ENCODE results near the gene L3MBTL4. TPM values are rescaled to one million over a fixed set of nuclear protein-coding genes. Genes with fewer than 3 reads are reported as not detected.

Gene L3MBTL4
- total and polyA plus RNA-seq, 4 donors: 3.9 to 11.5 (median 6.5) TPM

GRCh38 chr18:5951515-5952091, 463.1 kb downstream of the L3MBTL4 start:
- H3K36me3 ChIP-seq (ENCODE audit: control insufficient read depth, insufficient read depth, low read length): no peaks in the 10 kb centered on the region
- H3K9me3 ChIP-seq (ENCODE audit: control insufficient read depth, insufficient read depth, low read length): no peaks in the 10 kb centered on the region
- H3K27me3 ChIP-seq (ENCODE audit: control insufficient read depth, insufficient read depth, low read length): no peaks in the 10 kb centered on the region
- peak in 1 of 6 donors; percentile 35 for DNase-seq (ENCODE audit: low read depth in 4 of 6, low spot score in 6 of 6)
- WGBS (ENCODE audit: insufficient coverage): 100% methylated on average over 2 of the region's 4 CpGs
- no peak overlapping the region for H3K4me3 ChIP-seq (ENCODE audit: low read depth, low read length)
- H3K27ac ChIP-seq (ENCODE audit: low read depth, low read length): no peak overlapping the region
- H3K4me1 ChIP-seq (ENCODE audit: control insufficient read depth, insufficient read depth, low read length): no peaks in the 10 kb centered on the region

GRCh38 chr18:5948781-5949180, 465.9 kb downstream of the L3MBTL4 start:
- no peak for DNase-seq (ENCODE audit: low read depth in 4 of 6, low spot score in 6 of 6)
- Histone ChIP-seq H3K4me1 (ENCODE audit: control insufficient read depth, insufficient read depth, low read length) (peaks cover under 1% of the 10 kb centered on the region), H3K36me3 (ENCODE audit: control insufficient read depth, insufficient read depth, low read length) (no peaks in the 10 kb centered on the region), H3K4me3 (ENCODE audit: low read depth, low read length) (no peak overlapping the region), H3K27ac (ENCODE audit: low read depth, low read length) (no peak overlapping the region), H3K9me3 (ENCODE audit: control insufficient read depth, insufficient read depth, low read length) (no peaks in the 10 kb centered on the region), H3K27me3 (ENCODE audit: control insufficient read depth, insufficient read depth, low read length) (no peaks in the 10 kb centered on the region)
- WGBS (ENCODE audit: insufficient coverage): no CpG with 5 or more reads among the region's 1 CpG

- Histone ChIP-seq H3K4me1 (ENCODE audit: control insufficient read depth, insufficient read depth, low read length) (peaks cover 6% of the 10 kb centered on the region), H3K36me3 (ENCODE audit: control insufficient read depth, insufficient read depth, low read length) (no peaks in the 10 kb centered on the region), H3K9me3 (ENCODE audit: control insufficient read depth, insufficient read depth, low read length) (no peaks in the 10 kb centered on the region), H3K4me3 (ENCODE audit: low read depth, low read length) (no peak overlapping the region), H3K27ac (ENCODE audit: low read depth, low read length) (no peak overlapping the region), H3K27me3 (ENCODE audit: control insufficient read depth, insufficient read depth, low read length) (no peaks in the 10 kb centered on the region)
- no CpG with 5 or more reads among the region's 2 CpGs for WGBS (ENCODE audit: insufficient coverage)
- DNase-seq (ENCODE audit: low read depth in 4 of 6, low spot score in 6 of 6): peak in 1 of 6 donors; percentile 76
These were observed 466.5 kb downstream of the L3MBTL4 start for GRCh38 chr18:5948237-5948636.

GRCh38 chr18:5944448-5944847, 470.3 kb downstream of the L3MBTL4 start:
- Histone ChIP-seq H3K4me3 (ENCODE audit: low read depth, low read length) (no peak overlapping the region), H3K4me1 (ENCODE audit: control insufficient read depth, insufficient read depth, low read length) (peaks cover 15% of the 10 kb centered on the region), H3K9me3 (ENCODE audit: control insufficient read depth, insufficient read depth, low read length) (no peaks in the 10 kb centered on the region), H3K36me3 (ENCODE audit: control insufficient read depth, insufficient read depth, low read length) (no peaks in the 10 kb centered on the region), H3K27me3 (ENCODE audit: control insufficient read depth, insufficient read depth, low read length) (no peaks in the 10 kb centered on the region), H3K27ac (ENCODE audit: low read depth, low read length) (no peak overlapping the region)
- DNase-seq (ENCODE audit: low read depth in 4 of 6, low spot score in 6 of 6): no peak
- no CpG with 5 or more reads among the region's 3 CpGs for WGBS (ENCODE audit: insufficient coverage)

GRCh38 chr18:5943514-5943913, 471.2 kb downstream of the L3MBTL4 start:
- H3K36me3 ChIP-seq (ENCODE audit: control insufficient read depth, insufficient read depth, low read length): no peaks in the 10 kb centered on the region
- peaks cover 15% of the 10 kb centered on the region for H3K4me1 ChIP-seq (ENCODE audit: control insufficient read depth, insufficient read depth, low read length)
- DNase-seq (ENCODE audit: low read depth in 4 of 6, low spot score in 6 of 6): peak in 2 of 6 donors; percentile 59 to 72
- H3K4me3 ChIP-seq (ENCODE audit: low read depth, low read length): no peak overlapping the region
- no peaks in the 10 kb centered on the region for H3K9me3 ChIP-seq (ENCODE audit: control insufficient read depth, insufficient read depth, low read length)
- WGBS (ENCODE audit: insufficient coverage): 72% methylated on average over 4 of the region's 5 CpGs
- no peak overlapping the region for H3K27ac ChIP-seq (ENCODE audit: low read depth, low read length)
- H3K27me3 ChIP-seq (ENCODE audit: control insufficient read depth, insufficient read depth, low read length): no peaks in the 10 kb centered on the region

- DNase-seq (ENCODE audit: low read depth in 4 of 6, low spot score in 6 of 6): peak in 1 of 6 donors; percentile 13
- H3K4me3 ChIP-seq (ENCODE audit: low read depth, low read length): no peak overlapping the region
- WGBS (ENCODE audit: insufficient coverage): 28% methylated on average over 5 of the region's 6 CpGs
These were observed 472.1 kb downstream of the L3MBTL4 start for GRCh38 chr18:5942591-5942990.

GRCh38 chr18:5941890-5942289, 472.8 kb downstream of the L3MBTL4 start:
- Histone ChIP-seq H3K36me3 (ENCODE audit: control insufficient read depth, insufficient read depth, low read length) (no peaks in the 10 kb centered on the region), H3K9me3 (ENCODE audit: control insufficient read depth, insufficient read depth, low read length) (no peaks in the 10 kb centered on the region), H3K4me3 (ENCODE audit: low read depth, low read length) (no peak overlapping the region), H3K4me1 (ENCODE audit: control insufficient read depth, insufficient read depth, low read length) (peaks cover 15% of the 10 kb centered on the region), H3K27me3 (ENCODE audit: control insufficient read depth, insufficient read depth, low read length) (no peaks in the 10 kb centered on the region), H3K27ac (ENCODE audit: low read depth, low read length) (no peak overlapping the region)
- DNase-seq (ENCODE audit: low read depth in 4 of 6, low spot score in 6 of 6): peak; percentile 44 to 86 (median 58)
- 17% methylated on average over 1 of the region's 3 CpGs for WGBS (ENCODE audit: insufficient coverage)

More at GRCh38 chr18:5942591-5942990, 472.1 kb downstream of the L3MBTL4 start:
- Histone ChIP-seq H3K27me3 (ENCODE audit: control insufficient read depth, insufficient read depth, low read length) (no peaks in the 10 kb centered on the region), H3K36me3 (ENCODE audit: control insufficient read depth, insufficient read depth, low read length) (no peaks in the 10 kb centered on the region), H3K9me3 (ENCODE audit: control insufficient read depth, insufficient read depth, low read length) (no peaks in the 10 kb centered on the region), H3K4me1 (ENCODE audit: control insufficient read depth, insufficient read depth, low read length) (peaks cover 15% of the 10 kb centered on the region), H3K27ac (ENCODE audit: low read depth, low read length) (no peak overlapping the region)

- Histone ChIP-seq H3K27ac (ENCODE audit: low read depth, low read length) (no peak overlapping the region), H3K36me3 (ENCODE audit: control insufficient read depth, insufficient read depth, low read length) (no peaks in the 10 kb centered on the region), H3K9me3 (ENCODE audit: control insufficient read depth, insufficient read depth, low read length) (no peaks in the 10 kb centered on the region), H3K27me3 (ENCODE audit: control insufficient read depth, insufficient read depth, low read length) (no peaks in the 10 kb centered on the region), H3K4me3 (ENCODE audit: low read depth, low read length) (no peak overlapping the region), H3K4me1 (ENCODE audit: control insufficient read depth, insufficient read depth, low read length) (peaks cover 15% of the 10 kb centered on the region)
- WGBS (ENCODE audit: insufficient coverage): 91% methylated on average over 5 of the region's 7 CpGs
- DNase-seq (ENCODE audit: low read depth in 4 of 6, low spot score in 6 of 6): no peak
These were observed 474.7 kb downstream of the L3MBTL4 start for GRCh38 chr18:5939801-5940667.

GRCh38 chr18:5937795-5938194, 476.9 kb downstream of the L3MBTL4 start:
- Histone ChIP-seq H3K9me3 (ENCODE audit: control insufficient read depth, insufficient read depth, low read length) (no peaks in the 10 kb centered on the region), H3K27ac (ENCODE audit: low read depth, low read length) (no peak overlapping the region), H3K36me3 (ENCODE audit: control insufficient read depth, insufficient read depth, low read length) (no peaks in the 10 kb centered on the region), H3K27me3 (ENCODE audit: control insufficient read depth, insufficient read depth, low read length) (no peaks in the 10 kb centered on the region), H3K4me3 (ENCODE audit: low read depth, low read length) (no peak overlapping the region), H3K4me1 (ENCODE audit: control insufficient read depth, insufficient read depth, low read length) (peaks cover 10% of the 10 kb centered on the region)
- 79% methylated on average over 1 of the region's 3 CpGs for WGBS (ENCODE audit: insufficient coverage)
- no peak for DNase-seq (ENCODE audit: low read depth in 4 of 6, low spot score in 6 of 6)

GRCh38 chr18:5937121-5937520, 477.6 kb downstream of the L3MBTL4 start:
- H3K27ac ChIP-seq (ENCODE audit: low read depth, low read length): no peak overlapping the region
- no peak overlapping the region for H3K4me3 ChIP-seq (ENCODE audit: low read depth, low read length)
- H3K36me3 ChIP-seq (ENCODE audit: control insufficient read depth, insufficient read depth, low read length): no peaks in the 10 kb centered on the region
- H3K27me3 ChIP-seq (ENCODE audit: control insufficient read depth, insufficient read depth, low read length): no peaks in the 10 kb centered on the region
- WGBS (ENCODE audit: insufficient coverage): 90% methylated on average over 6 of the region's 7 CpGs
- H3K9me3 ChIP-seq (ENCODE audit: control insufficient read depth, insufficient read depth, low read length): no peaks in the 10 kb centered on the region
- no peak for DNase-seq (ENCODE audit: low read depth in 4 of 6, low spot score in 6 of 6)
- peaks cover 6% of the 10 kb centered on the region for H3K4me1 ChIP-seq (ENCODE audit: control insufficient read depth, insufficient read depth, low read length)

Data from spinal cord (tissue), 10 donors.